ACC112 (cell line): ENCODE results near the gene RENBP.

Experiments
- H2AFZ ChIP-seq: fragments of 200-600 bp; sonication (generic); one replicate; pipeline ENCODE4 v1.6.0; 2017; ENCODE audit warnings: antibody characterized with exemption, low read length; ENCODE audit not compliant: unreplicated experiment
- H3K27ac ChIP-seq: fragments of 200-600 bp; sonication (generic); 2 replicates; pipeline ENCODE4 v1.5.1; 2014; ENCODE audit warnings: low read depth, mild to moderate bottlenecking, antibody characterized with exemption, low read length, moderate library complexity
- H3K27me3 ChIP-seq: fragments of 200-600 bp; sonication (generic); 2 replicates; pipeline ENCODE4 v1.6.1; 2014; ENCODE audit warnings: mild to moderate bottlenecking, antibody characterized with exemption, low read length, moderate library complexity, mixed read lengths; ENCODE audit not compliant: insufficient read depth
- H3K36me3 ChIP-seq: fragments of 200-600 bp; sonication (generic); 2 replicates; pipeline ENCODE4 v1.6.1; 2016; ENCODE audit warnings: mild to moderate bottlenecking, antibody characterized with exemption, low read length, moderate library complexity, mixed read lengths; ENCODE audit not compliant: insufficient read depth
- H3K4me1 ChIP-seq: fragments of 200-600 bp; sonication (generic); one replicate; pipeline ENCODE4 v1.6.1; 2016; ENCODE audit warnings: low read length, mixed read lengths; ENCODE audit not compliant: insufficient read depth, unreplicated experiment, control insufficient read depth
- H3K4me3 ChIP-seq: fragments of 200-600 bp; sonication (generic); 2 replicates; pipeline ENCODE4 v1.5.1; 2014; ENCODE audit warnings: mild to moderate bottlenecking, low read depth, low read length
- H3K79me2 ChIP-seq: fragments of 200-600 bp; sonication (generic); one replicate; pipeline ENCODE4 v1.6.0; 2016; ENCODE audit warnings: low read length; ENCODE audit not compliant: control insufficient read depth, unreplicated experiment, insufficient read depth

The RENBP gene

DNA sequence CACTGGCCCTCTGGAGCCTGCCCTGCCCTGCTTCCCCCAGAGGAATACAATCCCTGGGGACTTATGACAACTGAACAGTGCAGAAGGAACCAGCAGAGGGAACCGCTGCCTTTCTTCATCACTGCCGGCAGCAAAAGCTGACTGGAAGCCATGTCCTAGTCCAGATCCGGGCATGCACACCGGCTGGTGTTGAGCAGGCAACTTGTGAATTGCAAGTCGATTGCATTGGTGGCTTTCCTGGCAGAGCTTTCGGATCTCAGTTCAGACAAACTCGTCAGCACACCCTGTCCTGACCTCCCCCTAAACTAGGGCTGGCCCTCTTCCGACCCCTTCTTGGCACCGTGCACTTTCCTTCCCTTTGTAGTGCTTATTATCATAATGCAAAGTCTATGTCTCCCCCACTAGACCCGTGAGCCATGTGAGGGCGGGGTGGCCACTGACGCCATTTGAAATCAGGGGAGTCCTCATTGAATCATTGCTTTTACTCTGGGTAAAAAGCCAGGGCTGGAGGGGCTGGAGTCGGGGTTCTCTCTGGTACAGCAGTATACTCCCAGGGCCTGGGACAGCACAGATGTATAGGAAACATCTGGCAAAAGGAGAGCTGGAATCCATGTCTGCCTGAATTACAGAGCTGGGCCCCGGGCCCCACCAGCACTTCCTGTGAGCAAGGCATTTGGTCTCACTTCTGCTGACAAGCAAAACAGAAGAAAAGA is 20.1 kb downstream of the RENBP start:
- no peaks in the 10 kb centered on the region for H3K36me3 ChIP-seq
- no peaks in the 10 kb centered on the region for H3K79me2 ChIP-seq
- H3K27ac ChIP-seq, result no peak overlapping the region
- H3K4me1 ChIP-seq, result peaks cover 9% of the 10 kb centered on the region
- H3K4me3 ChIP-seq, result no peak overlapping the region
- no peaks in the 10 kb centered on the region for H3K27me3 ChIP-seq
- H2AFZ ChIP-seq, result no peak overlapping the region

DNA sequence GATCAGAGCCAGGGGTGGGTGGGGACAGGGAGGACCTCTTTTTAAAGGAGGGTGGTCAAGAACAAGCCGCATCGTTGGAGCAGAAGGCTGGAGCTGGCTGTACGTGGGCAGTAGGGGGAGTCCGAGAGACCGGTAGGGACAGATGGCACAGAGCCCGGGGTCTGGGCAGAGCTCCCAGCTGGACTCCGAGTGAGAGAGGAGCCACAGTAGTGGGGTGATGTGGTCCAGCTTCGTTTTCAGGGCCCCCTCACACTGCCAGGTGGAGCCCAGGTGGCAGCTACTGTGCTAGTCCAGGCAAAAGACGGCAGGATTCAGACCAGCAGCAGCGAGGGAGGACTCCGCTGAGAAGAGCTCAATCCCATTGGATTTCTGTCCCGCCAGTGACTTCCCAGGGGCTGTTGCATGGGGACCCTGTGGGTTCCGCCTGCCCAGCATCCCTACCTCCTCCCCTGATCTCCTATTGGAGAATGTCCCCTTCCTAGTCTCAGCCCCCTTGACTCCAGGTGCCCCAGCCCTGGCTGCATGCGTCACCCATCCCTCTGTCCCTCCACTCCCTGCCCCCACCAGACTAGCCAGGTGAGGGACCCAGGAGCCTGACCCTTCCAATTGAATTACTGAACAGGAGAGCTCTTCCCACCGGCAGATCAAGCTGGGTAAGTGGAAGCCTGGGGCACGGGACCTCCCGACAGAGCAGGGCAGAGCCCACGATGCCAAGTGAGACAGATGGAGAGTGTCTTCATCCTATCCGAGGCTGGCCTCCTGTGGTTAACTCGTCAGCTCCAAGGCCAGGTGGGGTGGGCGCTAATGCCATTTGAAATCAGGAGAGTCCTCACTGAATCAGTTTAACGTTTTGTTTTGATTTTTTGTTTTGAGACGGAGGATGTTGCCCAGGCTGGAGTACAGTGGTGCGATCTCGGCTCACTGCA is 21.2 kb downstream of the RENBP start:
- Histone ChIP-seq H3K4me1 (peaks cover 9% of the 10 kb centered on the region), H3K4me3 (no peak overlapping the region), H3K79me2 (no peaks in the 10 kb centered on the region), H3K36me3 (no peaks in the 10 kb centered on the region), H3K27me3 (no peaks in the 10 kb centered on the region), H2AFZ (no peak overlapping the region), H3K27ac (no peak overlapping the region)

DNA sequence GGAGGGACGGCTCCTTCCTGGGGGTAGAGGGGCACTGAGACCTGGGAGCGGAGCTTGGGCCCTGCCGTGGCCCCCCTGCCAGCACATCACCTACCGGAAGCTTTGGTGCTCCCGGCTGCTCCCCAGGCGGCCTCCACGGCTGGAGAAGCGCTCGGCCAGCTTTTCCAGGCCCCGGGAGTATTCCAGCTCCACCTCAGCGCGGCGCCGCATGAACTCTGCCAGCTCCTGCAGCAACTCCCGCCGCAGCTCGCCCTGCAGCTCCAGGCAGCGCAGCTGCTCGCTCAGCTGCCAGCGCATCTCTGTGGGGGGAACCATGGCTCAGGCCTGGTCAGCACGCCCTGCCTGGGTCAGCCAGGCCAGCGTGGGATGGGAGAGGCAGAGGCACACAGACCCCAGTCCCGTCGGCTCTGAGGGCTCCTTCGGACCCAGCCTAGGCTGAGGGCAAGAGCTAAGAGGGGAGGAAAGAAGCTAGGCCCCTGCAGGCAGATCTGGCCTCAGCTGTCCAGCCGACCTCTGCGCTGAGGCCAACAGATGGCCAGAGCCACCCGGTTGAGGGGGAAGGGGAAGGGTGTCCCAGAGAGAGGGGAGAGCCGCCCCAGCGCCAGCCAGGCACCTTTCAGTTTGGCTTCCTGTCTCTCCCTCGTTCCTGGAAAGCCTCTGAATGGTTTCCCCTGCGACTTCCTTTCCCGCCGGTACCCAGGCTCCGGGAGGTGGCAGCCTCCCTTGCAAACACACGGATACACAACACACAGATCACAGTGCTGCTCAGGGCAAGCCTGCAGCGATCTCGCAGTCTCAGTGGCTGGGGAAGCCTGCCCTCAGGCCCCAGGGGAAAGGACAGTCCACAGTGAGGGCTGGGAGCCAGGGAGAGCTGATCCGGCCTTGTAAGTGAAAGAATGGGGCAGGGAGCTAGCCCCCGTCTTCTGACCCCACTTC is 22.7 kb downstream of the RENBP start:
- Histone ChIP-seq H3K4me3 (no peak overlapping the region), H3K27ac (no peak overlapping the region), H3K27me3 (no peaks in the 10 kb centered on the region), H3K79me2 (no peaks in the 10 kb centered on the region), H3K36me3 (no peaks in the 10 kb centered on the region), H2AFZ (no peak overlapping the region), H3K4me1 (peaks cover 4% of the 10 kb centered on the region)

DNA sequence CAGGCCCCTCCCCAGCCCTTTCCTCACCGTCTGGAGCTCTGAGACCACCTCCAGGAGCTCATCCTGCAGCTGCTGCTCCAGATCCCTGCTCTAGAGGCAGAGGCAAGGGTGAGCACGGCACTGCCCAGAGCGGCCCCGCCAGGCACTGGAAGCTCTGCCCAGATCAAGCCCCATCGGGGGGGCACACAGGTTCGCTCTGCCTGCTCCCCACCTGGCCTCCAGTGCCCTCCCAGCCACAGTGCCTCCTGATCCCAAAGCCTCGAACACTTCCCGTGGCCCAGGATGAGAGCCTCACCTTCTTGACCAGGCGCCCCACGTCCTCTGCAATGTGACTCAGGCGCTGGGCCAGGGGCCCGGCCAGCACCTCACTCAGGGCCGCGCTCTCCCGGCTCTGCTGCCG is 23.4 kb downstream of the RENBP start:
- Histone ChIP-seq H3K27me3 (no peaks in the 10 kb centered on the region), H3K79me2 (no peaks in the 10 kb centered on the region), H2AFZ (no peak overlapping the region), H3K4me3 (no peak overlapping the region), H3K36me3 (no peaks in the 10 kb centered on the region), H3K27ac (no peak overlapping the region), H3K4me1 (no peaks in the 10 kb centered on the region)

DNA sequence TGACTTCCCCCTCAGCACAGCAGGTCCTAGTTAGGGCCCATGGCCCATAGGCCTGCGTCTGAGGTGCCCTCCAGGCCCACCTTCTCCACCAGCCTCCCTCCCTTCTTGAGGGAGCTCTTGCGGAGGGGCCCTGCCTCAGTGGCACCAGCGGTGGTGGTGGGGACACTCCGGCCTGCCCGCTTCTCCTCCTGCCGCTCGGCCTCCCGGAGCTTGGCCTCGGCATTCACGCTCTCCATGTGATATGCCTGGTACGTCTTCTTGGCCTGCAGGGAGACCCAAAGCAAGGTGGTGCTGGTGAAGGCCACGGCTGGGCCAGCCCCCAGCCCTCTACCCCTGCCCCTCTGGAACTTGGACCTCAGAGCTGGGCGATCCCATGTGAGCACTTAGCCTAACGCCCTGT is 23.9 kb downstream of the RENBP start:
- Histone ChIP-seq H3K4me1 (no peaks in the 10 kb centered on the region), H3K27me3 (no peaks in the 10 kb centered on the region), H2AFZ (no peak overlapping the region), H3K36me3 (no peaks in the 10 kb centered on the region), H3K79me2 (no peaks in the 10 kb centered on the region), H3K27ac (no peak overlapping the region), H3K4me3 (no peak overlapping the region)

DNA sequence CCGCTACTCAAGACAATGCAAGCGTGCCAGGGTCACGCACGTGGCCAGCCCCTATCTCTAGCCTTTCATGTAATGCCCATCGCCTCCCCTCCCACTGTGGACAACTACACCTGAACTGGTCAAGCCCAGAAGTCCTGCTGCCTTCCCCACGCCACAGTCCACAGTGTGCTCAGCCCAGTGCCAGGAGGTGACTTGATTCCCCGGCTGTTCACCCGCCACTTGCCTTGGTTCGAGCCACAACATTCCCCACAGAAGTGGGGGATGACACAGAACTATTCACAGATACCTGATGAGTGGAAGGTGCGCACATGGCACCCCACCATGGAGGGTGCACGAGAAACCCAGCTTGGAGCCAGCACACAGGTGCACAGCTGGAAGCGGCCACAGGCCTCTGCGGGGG is 25.2 kb downstream of the RENBP start:
- Histone ChIP-seq H3K79me2 (no peaks in the 10 kb centered on the region), H3K4me1 (no peaks in the 10 kb centered on the region), H3K27ac (no peak overlapping the region), H3K4me3 (no peak overlapping the region), H2AFZ (no peak overlapping the region), H3K27me3 (no peaks in the 10 kb centered on the region), H3K36me3 (no peaks in the 10 kb centered on the region)

DNA sequence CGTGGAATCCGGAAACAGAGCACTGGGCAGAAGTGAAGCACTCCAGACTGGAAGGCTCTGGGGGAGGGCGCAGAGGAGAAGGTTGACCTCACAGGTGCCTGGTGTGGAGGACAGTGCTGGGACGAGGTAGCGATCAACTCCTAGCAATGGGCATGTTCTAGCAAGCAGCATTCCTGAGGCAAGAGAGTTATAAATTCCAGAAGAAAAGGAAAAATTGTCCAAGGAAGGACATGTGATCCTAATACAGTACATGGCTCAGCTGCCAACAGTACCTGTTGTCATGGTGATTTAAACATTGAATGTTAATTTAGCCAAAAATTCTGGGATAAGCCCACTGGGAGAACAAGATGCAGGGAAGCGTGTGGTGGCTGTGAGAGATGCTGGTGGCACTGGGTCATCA is 26.6 kb downstream of the RENBP start:
- no peak overlapping the region for H3K4me3 ChIP-seq
- H3K27me3 ChIP-seq, result no peaks in the 10 kb centered on the region
- H3K79me2 ChIP-seq, result no peaks in the 10 kb centered on the region
- no peak overlapping the region for H3K27ac ChIP-seq
- no peaks in the 10 kb centered on the region for H3K4me1 ChIP-seq
- no peaks in the 10 kb centered on the region for H3K36me3 ChIP-seq
- H2AFZ ChIP-seq, result no peak overlapping the region

DNA sequence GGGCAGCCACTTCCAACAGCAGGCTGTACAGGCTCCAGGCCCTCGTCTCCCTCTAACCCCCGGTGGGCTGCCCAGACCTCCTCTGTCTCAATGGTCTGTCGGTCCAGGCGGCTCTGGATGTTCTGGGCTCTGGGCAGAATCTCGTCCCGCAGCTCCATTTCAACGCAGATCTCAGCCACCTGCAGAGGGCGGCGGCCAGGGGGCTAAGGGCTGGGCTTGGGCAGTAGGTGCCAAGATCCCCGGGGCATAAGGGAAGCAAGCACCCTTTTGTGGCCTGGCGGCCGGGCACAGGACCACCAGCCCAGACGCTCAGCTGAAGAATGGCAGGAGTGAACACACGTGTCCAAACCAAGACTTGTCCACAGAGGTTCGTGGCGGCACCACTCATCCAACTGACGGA is 30.7 kb downstream of the RENBP start:
- H2AFZ ChIP-seq, result no peak overlapping the region
- no peaks in the 10 kb centered on the region for H3K27me3 ChIP-seq
- no peaks in the 10 kb centered on the region for H3K79me2 ChIP-seq
- H3K36me3 ChIP-seq, result no peaks in the 10 kb centered on the region
- no peak overlapping the region for H3K27ac ChIP-seq
- H3K4me3 ChIP-seq, result no peak overlapping the region
- no peaks in the 10 kb centered on the region for H3K4me1 ChIP-seq

DNA sequence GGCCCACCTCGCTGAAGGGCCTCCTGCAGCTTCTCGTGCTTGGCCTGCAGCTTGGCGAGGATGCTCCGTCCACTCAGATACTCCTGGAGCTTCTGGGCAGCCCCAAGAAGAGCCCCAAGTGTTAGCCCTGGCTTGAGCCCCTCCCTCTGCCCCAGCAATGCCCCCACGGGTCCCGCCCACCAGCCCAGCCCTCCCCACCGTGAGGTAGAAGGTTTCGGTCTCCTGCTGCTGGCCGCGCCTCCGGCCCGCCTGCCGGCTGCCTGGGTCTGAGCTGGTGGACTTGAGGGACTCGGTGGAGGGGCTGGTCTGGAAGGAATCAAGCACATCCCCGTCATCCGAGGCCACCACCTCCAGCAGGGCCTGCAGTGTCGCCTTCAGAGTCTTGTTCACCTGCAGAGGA is 31.2 kb downstream of the RENBP start:
- no peak overlapping the region for H3K27ac ChIP-seq
- no peaks in the 10 kb centered on the region for H3K36me3 ChIP-seq

DNA sequence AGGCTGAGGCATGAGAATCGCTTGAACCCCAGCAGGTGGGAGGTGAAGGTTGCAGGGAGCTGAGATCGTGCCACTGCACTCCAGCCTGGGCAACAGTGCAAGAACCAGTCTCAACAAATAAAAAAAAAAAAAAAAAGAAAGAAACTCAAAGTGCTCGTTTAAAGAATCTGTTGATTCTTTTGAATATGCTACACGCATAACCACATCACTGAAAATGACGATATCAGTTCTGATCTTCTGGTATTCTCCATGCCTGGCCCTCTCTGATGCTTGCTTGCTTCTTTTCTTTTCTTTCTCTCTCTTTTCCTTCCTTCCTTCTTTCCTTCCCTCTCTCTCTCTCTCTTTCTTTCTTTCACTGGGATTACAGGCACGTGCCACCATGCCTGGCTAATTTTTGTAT is 32.6 kb downstream of the RENBP start:
- no peak overlapping the region for H2AFZ ChIP-seq
- H3K36me3 ChIP-seq, result no peaks in the 10 kb centered on the region
- no peak overlapping the region for H3K4me3 ChIP-seq
- H3K27me3 ChIP-seq, result no peaks in the 10 kb centered on the region
- H3K79me2 ChIP-seq, result no peaks in the 10 kb centered on the region
- no peaks in the 10 kb centered on the region for H3K4me1 ChIP-seq
- H3K27ac ChIP-seq, result no peak overlapping the region

More for the DNA sequence above, 31.2 kb downstream of the RENBP start:
- no peaks in the 10 kb centered on the region for H3K79me2 ChIP-seq
- no peaks in the 10 kb centered on the region for H3K27me3 ChIP-seq
- H3K4me3 ChIP-seq, result no peak overlapping the region
- H3K4me1 ChIP-seq, result no peaks in the 10 kb centered on the region
- no peak overlapping the region for H2AFZ ChIP-seq
